ENCODE data around the gene PRPF8.

PRPF8 gene

GRCh38 chr17:1729966-1730325 is 45.3 kb upstream of the PRPF8 start:
- TF ChIP-seq CTCF (IDR thresholded peaks at IDR 0.05; ENCODE audit: borderline replicate concordance, control extremely low read depth, extremely low read depth, insufficient read depth, missing control alignments): no peak
- in situ Hi-C loops (cut with MboI; ENCODE audit: low sequenced_read_pairs, unreplicated experiment): no loop called here
- DNase-seq (ENCODE audit: low spot score): no peak

- no peak for TF ChIP-seq CTCF (IDR thresholded peaks at IDR 0.05; ENCODE audit: borderline replicate concordance, control extremely low read depth, extremely low read depth, insufficient read depth, missing control alignments)
- DNase-seq (ENCODE audit: low spot score): no peak
- in situ Hi-C loops (cut with MboI; ENCODE audit: low sequenced_read_pairs, unreplicated experiment): no loop called here
Measured at GRCh38 chr17:1727876-1728630, 43.4 kb upstream of the PRPF8 start.

- no peak for TF ChIP-seq CTCF (IDR thresholded peaks at IDR 0.05; ENCODE audit: borderline replicate concordance, control extremely low read depth, extremely low read depth, insufficient read depth, missing control alignments)
- DNase-seq (ENCODE audit: low spot score): no peak
Measured at GRCh38 chr17:1727258-1727789, 42.7 kb upstream of the PRPF8 start.

GRCh38 chr17:1726626-1727257 is 42.1 kb upstream of the PRPF8 start:
- no peak for DNase-seq (ENCODE audit: low spot score)
- in situ Hi-C loops (cut with MboI; ENCODE audit: low sequenced_read_pairs, unreplicated experiment): no loop called here
- no peak for TF ChIP-seq CTCF (IDR thresholded peaks at IDR 0.05; ENCODE audit: borderline replicate concordance, control extremely low read depth, extremely low read depth, insufficient read depth, missing control alignments)

More at GRCh38 chr17:1727258-1727789, 42.7 kb upstream of the PRPF8 start:
- in situ Hi-C loops (cut with MboI; ENCODE audit: low sequenced_read_pairs, unreplicated experiment): no loop called here

GRCh38 chr17:1725642-1726511 is 41.2 kb upstream of the PRPF8 start:
- no peak for DNase-seq (ENCODE audit: low spot score)
- in situ Hi-C loops (cut with MboI; ENCODE audit: low sequenced_read_pairs, unreplicated experiment): no loop called here
- no peak for TF ChIP-seq CTCF (IDR thresholded peaks at IDR 0.05; ENCODE audit: borderline replicate concordance, control extremely low read depth, extremely low read depth, insufficient read depth, missing control alignments)
